Measurements from ENCODE around the gene KHDRBS1. TPM values are rescaled to one million over a fixed set of nuclear protein-coding genes. Genes with fewer than 3 reads are reported as not detected.
"Not testable (repeated sequence)": the region's sequence is repeated elsewhere in the genome, so short reads cannot be mapped to it uniquely, and the experiment has no call there.

The KHDRBS1 gene
- total RNA-seq, 1 experiment from 2014 or later: 161 TPM

DNA sequence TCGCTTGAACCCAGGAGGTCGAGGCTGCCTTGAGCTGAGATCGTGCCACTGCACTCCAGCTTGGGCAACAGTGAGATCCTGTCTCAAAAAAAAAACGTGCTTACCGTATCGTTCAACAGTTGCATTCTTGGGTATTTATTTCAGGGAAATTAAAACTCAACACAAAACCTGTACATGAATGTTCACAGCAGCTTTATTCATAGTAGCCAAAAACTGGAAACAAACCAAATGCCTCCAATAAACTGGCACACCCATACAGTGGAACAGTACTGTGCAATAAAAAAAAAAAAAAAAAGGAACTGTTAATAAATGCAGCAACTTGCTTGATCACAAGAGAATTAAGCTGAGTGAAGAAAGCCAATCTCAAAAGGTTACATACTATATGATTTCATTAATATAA, 6.7 kb downstream of the KHDRBS1 start:
- no peaks in the 10 kb centered on the region for H3K9me3 ChIP-seq (ENCODE audit: insufficient read depth, low read depth)
- H3K4me1 ChIP-seq (replicated peaks; ENCODE audit: insufficient read depth): peaks cover 26% of the 10 kb centered on the region
- H3F3A ChIP-seq (ENCODE audit: insufficient read depth, low read depth): peaks cover 28% of the 10 kb centered on the region; the same call in 1 of the 2 replicates
- no peak overlapping the region for H3K27ac ChIP-seq
- TF ChIP-seq, protein P1, sequence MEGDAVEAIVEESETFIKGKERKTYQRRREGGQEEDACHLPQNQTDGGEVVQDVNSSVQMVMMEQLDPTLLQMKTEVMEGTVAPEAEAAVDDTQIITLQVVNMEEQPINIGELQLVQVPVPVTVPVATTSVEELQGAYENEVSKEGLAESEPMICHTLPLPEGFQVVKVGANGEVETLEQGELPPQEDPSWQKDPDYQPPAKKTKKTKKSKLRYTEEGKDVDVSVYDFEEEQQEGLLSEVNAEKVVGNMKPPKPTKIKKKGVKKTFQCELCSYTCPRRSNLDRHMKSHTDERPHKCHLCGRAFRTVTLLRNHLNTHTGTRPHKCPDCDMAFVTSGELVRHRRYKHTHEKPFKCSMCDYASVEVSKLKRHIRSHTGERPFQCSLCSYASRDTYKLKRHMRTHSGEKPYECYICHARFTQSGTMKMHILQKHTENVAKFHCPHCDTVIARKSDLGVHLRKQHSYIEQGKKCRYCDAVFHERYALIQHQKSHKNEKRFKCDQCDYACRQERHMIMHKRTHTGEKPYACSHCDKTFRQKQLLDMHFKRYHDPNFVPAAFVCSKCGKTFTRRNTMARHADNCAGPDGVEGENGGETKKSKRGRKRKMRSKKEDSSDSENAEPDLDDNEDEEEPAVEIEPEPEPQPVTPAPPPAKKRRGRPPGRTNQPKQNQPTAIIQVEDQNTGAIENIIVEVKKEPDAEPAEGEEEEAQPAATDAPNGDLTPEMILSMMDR (conservative IDR thresholded peaks at IDR 0.05): no peak
- TF ChIP-seq EZH2 (IDR thresholded peaks at IDR 0.05; ENCODE audit: low read depth): no peak
- H3K79me2 ChIP-seq (ENCODE audit: low read depth): peaks cover 100% of the 10 kb centered on the region
- no peak for DNase-seq
- H4K20me1 ChIP-seq (ENCODE audit: insufficient read depth): peaks cover 91% of the 10 kb centered on the region
- H3K9me2 ChIP-seq (ENCODE audit: insufficient read depth): no peaks in the 10 kb centered on the region
- intact Hi-C loops (cut with micrococcal nuclease; ENCODE audit: unreplicated experiment): no loop called here
- BruUV-seq (replicated peaks): no TSS peak
- POLR2A ChIA-PET (ENCODE audit: unreplicated experiment): interaction anchor here (0.6 kb wide), 1 partner anchor 295 kb away, joined by 11 read pairs; no protein-coding TSS in a partner anchor
- no peak overlapping the region for H3K4me2 ChIP-seq
- peaks cover 26% of the 10 kb centered on the region for H3K36me3 ChIP-seq (ENCODE audit: low read depth)
- H3K27me3 ChIP-seq (ENCODE audit: insufficient read depth, low read depth): no peaks in the 10 kb centered on the region
- no peak overlapping the region for H2AFZ ChIP-seq
- CTCF ChIA-PET: no interaction called here
- H3K4me3 ChIP-seq: no peak overlapping the region

DNA sequence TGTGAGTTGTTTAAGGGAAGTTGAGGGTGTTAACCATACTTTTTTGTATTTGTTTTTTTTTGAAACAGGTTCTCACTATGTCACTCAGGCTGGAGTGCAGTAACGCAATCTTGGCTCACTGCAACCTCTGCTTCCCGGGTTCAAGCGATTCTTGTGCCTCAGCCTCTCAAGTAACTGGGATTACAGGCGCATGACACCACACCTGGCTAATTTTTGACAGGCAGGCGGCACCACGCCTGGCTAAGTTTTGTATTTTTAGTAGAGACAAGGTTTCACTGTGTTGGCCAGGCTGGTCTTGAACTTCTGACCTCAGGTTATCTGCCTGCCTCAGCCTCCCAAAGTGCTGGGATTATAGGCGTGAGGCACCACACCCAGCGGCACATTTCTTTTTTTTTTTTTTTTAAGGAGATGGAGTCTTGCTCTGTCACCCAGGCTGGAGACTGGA, 7.9 kb downstream of the KHDRBS1 start:
- H3K9me2 ChIP-seq (ENCODE audit: insufficient read depth); H3K4me2 ChIP-seq; CTCF ChIA-PET; H3K4me3 ChIP-seq; H3K9me3 ChIP-seq (ENCODE audit: insufficient read depth, low read depth); intact Hi-C loops (cut with micrococcal nuclease; ENCODE audit: unreplicated experiment); H3K27me3 ChIP-seq (ENCODE audit: insufficient read depth, low read depth); H3K27ac ChIP-seq; POLR2A ChIA-PET (ENCODE audit: unreplicated experiment); BruUV-seq (replicated peaks); H2AFZ ChIP-seq: not testable (repeated sequence)
- H3F3A ChIP-seq (ENCODE audit: insufficient read depth, low read depth): peaks cover 36% of the 10 kb centered on the region; the same call in 1 of the 2 replicates
- H4K20me1 ChIP-seq (ENCODE audit: insufficient read depth): peaks cover 89% of the 10 kb centered on the region
- peaks cover 20% of the 10 kb centered on the region for H3K36me3 ChIP-seq (ENCODE audit: low read depth)
- H3K4me1 ChIP-seq (replicated peaks; ENCODE audit: insufficient read depth): peaks cover 14% of the 10 kb centered on the region
- peaks cover 98% of the 10 kb centered on the region for H3K79me2 ChIP-seq (ENCODE audit: low read depth)
- peak in 1 of 2 experiments; percentile 20 for DNase-seq

DNA sequence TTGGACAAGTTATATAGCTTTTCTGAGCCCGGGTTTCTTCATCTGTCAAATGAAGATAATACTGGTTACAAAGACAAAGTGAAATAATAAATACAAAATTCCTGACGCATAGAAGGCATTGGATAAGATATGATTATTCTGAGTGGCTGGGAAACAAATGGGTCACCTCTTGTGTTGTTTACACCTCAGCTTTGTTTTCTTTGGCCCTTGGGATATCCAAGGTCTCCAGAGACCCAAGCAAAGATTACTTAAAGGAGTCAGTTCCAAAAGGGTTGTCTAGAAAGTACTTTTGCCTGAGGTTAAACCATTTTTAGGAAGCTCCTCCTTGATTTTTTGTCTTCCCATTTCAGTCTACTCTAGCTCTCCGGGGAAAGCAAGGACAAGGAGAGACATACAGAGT, 9.7 kb downstream of the KHDRBS1 start:
- Histone ChIP-seq H3K36me3 (ENCODE audit: low read depth) (peaks cover 16% of the 10 kb centered on the region), H3K4me3 (no peak overlapping the region), H3K9me2 (ENCODE audit: insufficient read depth) (no peaks in the 10 kb centered on the region), H3K27ac (no peak overlapping the region), H4K20me1 (ENCODE audit: insufficient read depth) (peaks cover 89% of the 10 kb centered on the region), H3F3A (ENCODE audit: insufficient read depth, low read depth) (peaks cover 35% of the 10 kb centered on the region; the same call in 1 of the 2 replicates), H3K4me1 (replicated peaks; ENCODE audit: insufficient read depth) (peaks cover 12% of the 10 kb centered on the region; the same call in 1 of the 2 replicates), H3K79me2 (ENCODE audit: low read depth) (peaks cover 97% of the 10 kb centered on the region), H3K4me2 (no peak overlapping the region), H3K27me3 (ENCODE audit: insufficient read depth, low read depth) (no peaks in the 10 kb centered on the region), H3K9me3 (ENCODE audit: insufficient read depth, low read depth) (no peaks in the 10 kb centered on the region), H2AFZ (no peak overlapping the region)
- BruUV-seq (replicated peaks): no TSS peak
- ChIA-PET POLR2A (ENCODE audit: unreplicated experiment) (interaction anchor here (0.6 kb wide), 2 partner anchors 9 to 1158 kb away, joined by 3 to 4 read pairs; partner anchors contain the start of gene TRIM62), CTCF (no interaction called here)
- intact Hi-C loops (cut with micrococcal nuclease; ENCODE audit: unreplicated experiment): no loop called here
- TF ChIP-seq, protein P1 (conservative IDR thresholded peaks at IDR 0.05): no peak
- DNase-seq: no peak

DNA sequence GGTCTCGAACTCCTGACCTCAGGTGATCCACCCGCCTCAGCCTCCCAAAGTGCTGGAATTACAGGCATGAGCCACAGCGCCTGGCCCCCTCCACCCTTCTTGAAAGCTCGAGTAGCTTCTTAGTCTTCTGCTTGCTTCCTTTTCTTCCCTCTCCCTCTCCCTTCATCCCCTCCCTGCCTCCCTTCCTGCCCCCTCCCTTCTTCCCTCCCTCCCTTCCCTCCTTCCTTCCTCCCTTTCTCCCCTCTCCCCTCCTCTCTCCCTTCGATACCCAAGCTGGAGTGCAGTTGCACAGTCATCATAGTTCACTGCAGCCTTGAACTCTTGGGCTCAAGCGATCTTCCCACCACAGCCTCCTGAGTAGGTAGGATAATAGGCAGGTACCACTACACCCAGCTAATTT, 11.8 kb downstream of the KHDRBS1 start:
- no peak for DNase-seq
- CTCF ChIA-PET: no interaction called here
- Histone ChIP-seq H3K9me3 (ENCODE audit: insufficient read depth, low read depth) (no peaks in the 10 kb centered on the region), H4K20me1 (ENCODE audit: insufficient read depth) (peaks cover 89% of the 10 kb centered on the region), H3K79me2 (ENCODE audit: low read depth) (peaks cover 96% of the 10 kb centered on the region), H3K9me2 (ENCODE audit: insufficient read depth) (no peaks in the 10 kb centered on the region), H3K4me2 (no peak overlapping the region), H3K27ac (no peak overlapping the region), H3K36me3 (ENCODE audit: low read depth) (peaks cover 24% of the 10 kb centered on the region), H3K4me1 (replicated peaks; ENCODE audit: insufficient read depth) (no peaks in the 10 kb centered on the region), H2AFZ (no peak overlapping the region), H3K4me3 (no peak overlapping the region), H3F3A (ENCODE audit: insufficient read depth, low read depth) (peaks cover 25% of the 10 kb centered on the region; the same call in 1 of the 2 replicates), H3K27me3 (ENCODE audit: insufficient read depth, low read depth) (no peaks in the 10 kb centered on the region)
- BruUV-seq (replicated peaks): no TSS peak
- intact Hi-C loops (cut with micrococcal nuclease; ENCODE audit: unreplicated experiment): no loop called here
- TF ChIP-seq, protein P1 (conservative IDR thresholded peaks at IDR 0.05): no peak
- TF ChIP-seq EZH2 (IDR thresholded peaks at IDR 0.05; ENCODE audit: low read depth): no peak
- POLR2A ChIA-PET (ENCODE audit: unreplicated experiment): no interaction called here

Measured in PC-9 (cell line).